Stimulated activated CD8-positive, alpha-beta memory T cell treated with anti-CD3 and anti-CD28 coated beads, Interleukin-15, amount 100 ng/mL, for 4 hours (primary cell): ENCODE data around the gene DLG5.

Source experiments
- DNase-seq, 2 donors: peaks; one replicate each; pipeline ENCODE4 v3.0.0-alpha.2; 2020; ENCODE audit warnings: low read depth in 2 of 2

The DLG5 gene

DNA sequence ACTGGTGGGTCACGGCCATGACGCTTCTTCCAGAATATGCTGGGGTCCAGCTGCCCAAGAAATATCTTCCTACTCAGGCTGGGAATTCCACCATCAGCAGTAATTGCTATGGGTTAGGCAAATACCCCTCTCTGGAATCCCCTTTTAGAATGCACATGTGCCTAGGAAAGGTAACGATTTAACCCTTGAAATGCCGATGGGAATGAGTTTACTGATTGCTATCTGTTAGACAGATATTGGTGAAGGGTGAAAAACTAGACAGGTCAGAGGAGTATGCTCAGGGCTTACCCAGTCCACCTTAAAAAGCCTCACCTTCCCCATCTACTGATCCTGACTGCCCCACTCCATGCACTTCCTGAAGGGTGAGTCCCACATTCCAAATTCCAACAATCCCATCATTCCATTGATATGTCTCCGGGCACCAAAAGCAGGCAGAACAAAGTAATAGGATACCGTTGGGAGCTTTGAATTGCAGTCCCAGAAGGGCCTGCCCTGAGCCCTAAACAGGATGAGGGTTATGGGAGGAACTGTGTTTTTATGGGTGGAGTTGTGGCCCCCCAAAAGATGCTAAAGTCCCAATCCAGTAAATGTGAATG is 59.3 kb downstream of the DLG5 start:
- DNase-seq = no peak

DNA sequence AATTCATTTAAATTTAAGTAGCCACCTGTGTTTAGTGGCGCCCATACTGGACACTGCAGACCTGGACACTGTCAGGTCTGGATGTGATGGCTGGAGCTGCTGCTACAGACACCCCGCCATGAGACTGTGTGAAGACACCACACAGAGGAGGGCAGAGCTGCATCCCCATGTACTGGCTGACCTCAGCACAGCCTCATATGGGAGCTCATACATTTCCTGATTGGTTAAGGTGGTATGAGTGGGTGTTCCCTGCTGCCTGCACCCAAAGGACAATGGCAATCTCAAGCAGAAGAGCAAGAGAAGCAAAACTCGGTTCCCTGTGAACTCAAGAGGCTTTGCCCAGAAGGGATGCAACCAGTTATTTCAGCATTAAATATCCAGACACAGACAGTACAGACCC is 60.0 kb downstream of the DLG5 start:
- no peak for DNase-seq

- no peak for DNase-seq
Observed at GRCh38 chr10:77865580-77866324, 60.8 kb downstream of the DLG5 start.

DNA sequence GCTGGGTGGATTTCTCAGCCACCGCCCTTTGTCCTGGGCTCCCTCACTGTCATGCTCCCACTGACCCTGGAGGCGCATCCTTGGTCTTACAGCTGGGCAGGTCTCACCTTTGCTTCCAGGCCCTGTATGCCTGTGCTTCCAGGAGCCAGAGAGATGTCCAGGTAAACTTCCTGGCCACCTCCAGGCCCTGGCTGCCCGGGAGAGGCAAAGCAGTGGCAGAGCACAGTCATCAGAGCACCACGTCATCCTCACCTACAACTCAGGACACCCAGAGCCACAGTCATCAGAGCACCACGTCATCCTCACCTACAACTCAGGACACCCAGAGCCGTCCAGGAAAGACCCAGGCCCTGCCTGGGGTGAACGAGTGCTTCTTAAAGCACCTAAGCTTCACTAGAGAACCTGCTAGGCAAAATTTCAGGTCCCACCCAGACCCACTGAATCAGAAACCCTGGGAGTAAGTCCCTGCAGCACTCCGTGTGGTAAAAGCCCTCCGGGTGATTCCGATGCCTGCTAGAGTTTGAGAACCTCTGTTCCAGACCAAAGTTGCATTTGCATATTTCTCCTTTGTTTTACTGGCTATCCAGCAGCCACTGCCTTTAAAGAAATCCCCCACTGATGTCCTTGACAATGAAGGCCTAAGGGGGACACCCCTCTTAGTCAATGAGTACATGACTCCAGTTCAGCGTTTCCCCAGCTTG is 62.3 kb downstream of the DLG5 start:
- DNase-seq = no peak

DNA sequence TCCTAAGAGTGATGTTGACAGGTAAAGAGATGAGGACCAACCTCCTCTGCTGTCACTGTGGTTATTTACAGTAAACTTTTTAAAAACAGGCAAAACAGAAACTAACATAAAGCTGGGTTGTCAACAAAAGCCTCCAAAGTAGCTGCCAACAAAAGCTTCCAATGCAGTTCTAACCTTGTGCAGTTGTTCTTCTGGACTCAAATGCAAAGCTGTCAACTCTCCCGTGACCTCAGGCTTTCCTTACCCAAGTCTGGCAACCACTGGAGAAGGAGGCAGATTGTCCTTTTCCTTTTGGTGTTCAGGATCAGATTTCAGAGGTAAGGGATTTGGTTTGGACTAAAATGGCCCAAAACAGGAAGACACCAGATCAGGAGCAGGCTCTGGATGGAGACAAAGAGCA is 63.1 kb downstream of the DLG5 start:
- DNase-seq = no peak

GRCh38 chr10:77862595-77862994 is 64.0 kb downstream of the DLG5 start:
- no peak for DNase-seq

GRCh38 chr10:77861366-77861765 is 65.2 kb downstream of the DLG5 start:
- no peak for DNase-seq

GRCh38 chr10:77859865-77860282 is 66.7 kb downstream of the DLG5 start:
- no peak for DNase-seq

GRCh38 chr10:77859200-77859864 is 67.2 kb downstream of the DLG5 start:
- no peak for DNase-seq

DNA sequence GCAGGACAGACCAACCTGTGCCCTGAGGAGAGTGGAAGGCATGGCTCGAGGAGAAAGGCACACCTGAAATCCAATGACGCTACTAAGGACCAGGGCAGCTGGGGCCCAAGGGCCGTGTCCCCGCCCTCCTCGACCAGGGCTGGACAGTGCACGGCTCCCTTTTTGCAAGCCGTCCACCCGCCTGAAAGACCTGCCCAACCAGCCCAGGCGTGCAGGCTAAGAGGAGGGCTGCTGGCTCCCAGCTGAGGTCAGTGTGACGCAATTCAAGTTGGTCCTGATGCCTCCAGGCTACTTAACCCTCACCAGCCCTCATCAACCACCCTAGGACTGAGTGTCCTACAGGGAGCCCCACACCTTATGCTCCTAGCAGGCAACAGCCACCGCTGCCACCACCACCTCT is 69.3 kb downstream of the DLG5 start:
- DNase-seq = no peak

DNA sequence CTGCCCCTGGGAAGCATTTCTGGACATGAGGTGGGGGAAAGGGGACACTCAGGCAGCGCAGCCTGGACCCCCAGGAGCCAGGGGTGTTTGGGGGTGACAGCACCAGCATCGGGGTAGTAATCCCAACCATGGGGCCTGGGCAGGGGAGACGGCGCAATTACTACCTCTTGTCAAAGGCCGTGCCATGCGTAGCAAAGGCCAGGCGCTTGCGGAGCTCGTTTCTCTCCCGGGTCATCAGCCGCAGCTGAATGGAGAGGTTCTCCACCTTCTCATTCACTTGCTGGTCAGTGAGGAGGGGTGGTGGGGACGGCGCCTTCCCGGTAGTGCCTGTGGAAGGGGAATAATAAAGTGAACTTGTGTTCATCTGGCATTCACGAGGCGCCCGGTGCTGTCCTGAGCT is 70.0 kb downstream of the DLG5 start:
- DNase-seq = no peak

GRCh38 chr10:77855404-77856155 is 71.0 kb downstream of the DLG5 start:
- no peak for DNase-seq

DNA sequence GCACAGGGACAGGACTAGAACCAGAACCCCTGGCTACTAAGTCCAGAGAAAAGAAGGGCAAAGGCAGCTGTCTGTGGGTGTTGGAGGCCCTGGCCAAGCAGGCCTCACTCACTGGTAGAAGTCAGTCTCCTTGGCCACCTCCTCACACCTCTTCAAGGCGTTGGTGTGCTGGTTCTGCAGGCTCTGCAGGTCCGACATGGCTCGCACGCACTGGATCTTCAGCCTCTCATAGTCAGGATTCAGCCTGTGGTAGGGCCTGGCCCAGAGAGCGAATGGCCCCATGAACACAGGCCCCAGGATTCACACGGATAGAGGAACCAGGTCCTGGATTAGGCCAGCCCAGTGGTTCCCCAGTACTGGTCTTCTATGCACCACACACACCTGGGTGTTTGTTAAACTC is 72.4 kb downstream of the DLG5 start:
- DNase-seq = no peak

- no peak for DNase-seq
Observed at GRCh38 chr10:77853256-77853655, 73.3 kb downstream of the DLG5 start.

GRCh38 chr10:77850620-77851231 is 75.8 kb downstream of the DLG5 start:
- no peak for DNase-seq

DNA sequence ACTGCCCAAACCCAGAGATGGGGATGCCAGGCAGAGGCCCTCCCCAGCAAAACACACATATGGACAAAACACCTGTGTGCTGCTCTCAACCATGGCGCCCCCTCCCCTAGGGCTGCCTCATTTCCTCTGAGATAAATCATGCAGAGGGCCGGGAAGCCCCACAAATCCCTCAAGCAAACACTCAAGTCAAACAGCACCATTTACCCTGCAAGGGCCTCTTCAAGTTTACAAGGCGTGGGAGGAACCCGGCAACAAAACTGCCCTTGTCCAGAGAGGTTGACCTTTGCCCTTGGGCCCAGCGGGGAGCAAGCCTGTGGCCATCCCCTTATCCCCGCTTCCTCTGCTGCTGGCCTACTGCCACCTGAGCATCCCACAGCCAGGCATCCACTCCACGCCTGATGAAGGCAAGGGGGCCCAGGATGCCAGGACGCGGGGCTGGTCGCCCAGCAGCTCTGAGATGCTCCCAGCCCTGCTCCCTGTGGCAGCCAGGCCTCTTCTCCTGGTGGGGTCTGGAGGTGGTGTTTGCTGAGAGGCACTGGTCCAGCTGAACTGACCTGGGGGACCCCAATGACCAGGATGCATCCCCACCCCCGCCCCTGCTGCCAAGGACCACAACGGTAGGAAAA is 77.4 kb downstream of the DLG5 start:
- no peak for DNase-seq

DNA sequence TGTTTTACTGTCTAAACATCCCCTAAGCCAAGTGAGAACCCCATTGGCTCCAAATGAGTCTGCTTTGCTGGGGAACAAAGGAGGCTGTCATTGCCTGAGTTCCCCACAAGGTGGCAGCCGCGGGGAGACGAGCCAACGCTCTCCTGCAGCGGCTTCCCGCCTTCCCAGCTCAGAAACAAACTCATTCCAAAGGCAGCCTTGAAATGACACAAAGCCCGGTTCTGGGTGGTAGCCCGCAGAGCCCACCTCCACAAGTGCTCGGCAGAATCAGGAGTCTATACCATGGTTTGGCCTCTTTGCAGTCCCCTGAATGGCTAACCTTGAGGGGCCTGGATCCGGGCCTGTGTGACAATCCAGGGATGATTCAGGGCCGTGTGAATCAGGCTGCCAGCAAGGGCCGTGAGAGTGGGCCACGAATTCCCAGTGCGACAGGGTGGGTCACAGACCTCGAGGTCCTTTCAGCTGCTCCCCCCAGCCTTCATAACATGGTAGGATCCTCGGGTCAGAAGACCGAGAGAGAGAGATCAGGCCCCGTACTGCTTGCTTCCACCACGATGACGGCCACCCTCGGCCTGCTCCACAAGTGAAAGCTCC is 79.7 kb downstream of the DLG5 start:
- DNase-seq = peak; percentile 12 to 18

GRCh38 chr10:77845451-77845850 is 81.1 kb downstream of the DLG5 start:
- no peak for DNase-seq

DNA sequence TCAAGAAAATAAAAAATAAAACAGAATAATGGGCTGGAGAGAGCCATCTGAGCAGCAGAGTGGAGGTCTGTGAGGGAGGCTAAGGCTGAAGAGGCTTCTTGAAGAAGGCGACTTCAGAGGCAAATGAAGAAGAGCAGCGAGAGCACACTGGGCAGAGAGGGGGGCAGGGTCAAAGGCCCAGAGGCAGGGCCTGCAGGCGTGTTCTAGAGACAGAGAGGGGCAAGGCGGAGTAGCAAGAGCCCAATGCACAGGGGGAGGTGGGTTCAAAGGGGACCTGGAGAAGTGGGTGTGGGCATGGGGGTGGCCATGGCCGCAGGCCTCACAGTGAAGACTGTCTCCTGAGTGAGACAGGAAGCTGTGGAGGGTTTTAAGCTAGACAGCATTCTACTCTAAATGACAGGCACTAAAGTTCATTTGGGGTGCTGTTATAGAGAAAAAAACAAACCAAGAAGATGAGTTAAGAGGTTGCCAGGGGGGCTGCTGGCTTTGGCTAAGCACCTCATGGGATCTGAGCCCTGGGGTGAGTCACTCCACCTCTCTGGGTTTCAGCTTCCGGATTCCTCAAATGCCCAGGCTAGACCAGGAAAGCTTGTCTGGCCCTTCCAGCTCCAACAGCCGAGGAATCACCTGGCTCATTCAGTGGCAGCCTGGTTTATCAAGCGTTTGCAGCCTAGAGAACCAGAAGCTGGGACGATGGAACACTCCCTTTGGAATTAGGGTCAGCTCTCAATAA is 81.7 kb downstream of the DLG5 start:
- no peak for DNase-seq

DNA sequence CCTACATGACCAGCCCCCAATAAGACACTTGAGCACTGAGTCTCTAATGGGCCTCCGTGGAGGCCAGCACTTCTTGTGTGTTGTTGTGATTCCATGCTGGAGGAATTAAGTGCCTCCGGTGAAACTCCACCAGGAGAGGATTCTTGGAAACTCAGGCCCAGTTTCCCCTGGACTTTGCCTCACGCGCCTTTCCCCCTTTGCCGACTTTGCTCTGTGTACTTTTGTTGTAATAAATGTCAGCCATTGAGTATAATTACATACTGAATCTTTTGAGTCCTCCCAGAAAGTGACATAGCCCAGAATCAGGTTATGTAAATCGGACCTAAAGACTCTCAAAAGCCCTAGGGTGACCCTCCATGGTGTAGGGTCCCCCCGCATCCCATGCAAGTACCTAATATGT is 82.4 kb downstream of the DLG5 start:
- no peak for DNase-seq
